Measurements from ENCODE around the gene NRF1. TPM values are rescaled to one million over a fixed set of nuclear protein-coding genes. Genes with fewer than 3 reads are reported as not detected.

NRF1 gene
- total RNA-seq, 1 experiment from 2014 or later: 25.9 TPM

GRCh38 chr7:129734400-129734799, 122.9 kb downstream of the NRF1 start:
- H3K4me1 ChIP-seq (ENCODE audit: control insufficient read depth in 1 of 2, insufficient read depth in 2 of 2, low read length in 2 of 2): no peaks in the 10 kb centered on the region
- no peak for ATAC-seq
- H3K27ac ChIP-seq (ENCODE audit: low read depth, low read length): no peak overlapping the region
- H3K4me2 ChIP-seq (ENCODE audit: low read length): no peak overlapping the region
- H3K36me3 ChIP-seq (ENCODE audit: control insufficient read depth in 1 of 2, insufficient read depth in 2 of 2, low read length in 2 of 2): peaks cover 5 to 12% of the 10 kb centered on the region in 2 experiments; a peak in 3 of 4 replicates
- ChIA-PET CTCF (no interaction called here), RAD21 (ENCODE audit: low non-redundant PET in 1 of 2, low total read pairs in 2 of 2, uncharacterized antibody in 2 of 2, unreplicated experiment in 2 of 2) (no interaction called here), POLR2A (no interaction called here)
- intact Hi-C loops (cut with micrococcal nuclease): no loop called here
- no peak for DNase-seq (ENCODE audit: low read depth, low spot score)
- BruUV-seq (replicated peaks): no TSS peak
- no peak for TF ChIP-seq RAD21 (IDR thresholded peaks at IDR 0.05; ENCODE audit: low read depth)
- TF ChIP-seq SRF (IDR thresholded peaks at IDR 0.05; ENCODE audit: low read depth): no peak
- TF ChIP-seq EGR1 (IDR thresholded peaks at IDR 0.05; ENCODE audit: low read depth): no peak
- TF ChIP-seq CBX3 (IDR thresholded peaks at IDR 0.05; ENCODE audit: low read depth): no peak
- TF ChIP-seq ZNF274 (IDR thresholded peaks at IDR 0.05; ENCODE audit: low read depth, low read length): no peak
- TF ChIP-seq SP1 (IDR thresholded peaks at IDR 0.05; ENCODE audit: low read depth): no peak
- no peak for TF ChIP-seq EZH2phosphoT487 (IDR thresholded peaks at IDR 0.05; ENCODE audit: borderline replicate concordance)
- TF ChIP-seq CTCF (IDR thresholded peaks at IDR 0.05 in 2 of 3, conservative IDR thresholded peaks at IDR 0.05 in 1 of 3; ENCODE audit: borderline replicate concordance in 1 of 3, insufficient read depth in 1 of 3, low read depth in 2 of 3, low read length in 2 of 3): no peak
- no peak for TF ChIP-seq POLR2A (IDR thresholded peaks at IDR 0.05; ENCODE audit: borderline replicate concordance, extremely low read depth, insufficient read depth, insufficient read length)
- no peak for TF ChIP-seq ZFX (IDR thresholded peaks at IDR 0.05)
- no peak for TF ChIP-seq ELF1 (IDR thresholded peaks at IDR 0.05; ENCODE audit: borderline replicate concordance, low read depth)
- no peak overlapping the region for H2AFZ ChIP-seq (ENCODE audit: low read depth, low read length, poor library complexity, severe bottlenecking)
- H3K27me3 ChIP-seq (ENCODE audit: insufficient read depth, low read length): no peaks in the 10 kb centered on the region
- H3K79me2 ChIP-seq (ENCODE audit: insufficient read depth, low read length): no peaks in the 10 kb centered on the region
- no peaks in the 10 kb centered on the region for H3K9me3 ChIP-seq (ENCODE audit: control insufficient read depth in 1 of 2, insufficient read depth in 1 of 2, low read depth in 1 of 2, low read length in 2 of 2)
- no peak overlapping the region for H3K9ac ChIP-seq (ENCODE audit: low read length)
- H3K9me2 ChIP-seq (ENCODE audit: insufficient read depth): no peaks in the 10 kb centered on the region
- no peak overlapping the region for H3K4me3 ChIP-seq (replicated peaks in 1 of 2; ENCODE audit: low read depth in 1 of 2, low read length in 2 of 2)
- H4K20me1 ChIP-seq (ENCODE audit: insufficient read depth): no peaks in the 10 kb centered on the region

GRCh38 chr7:129739427-129739826, 127.9 kb downstream of the NRF1 start:
- Histone ChIP-seq H3K4me3 (replicated peaks in 1 of 2; ENCODE audit: low read depth in 1 of 2, low read length in 2 of 2) (no peak overlapping the region), H3K9ac (ENCODE audit: low read length) (no peak overlapping the region), H3K79me2 (ENCODE audit: insufficient read depth, low read length) (no peaks in the 10 kb centered on the region), H3K27me3 (ENCODE audit: insufficient read depth, low read length) (no peaks in the 10 kb centered on the region), H3K9me2 (ENCODE audit: insufficient read depth) (no peaks in the 10 kb centered on the region), H3K27ac (ENCODE audit: low read depth, low read length) (no peak overlapping the region), H3K4me2 (ENCODE audit: low read length) (no peak overlapping the region), H3K9me3 (ENCODE audit: control insufficient read depth in 1 of 2, insufficient read depth in 1 of 2, low read depth in 1 of 2, low read length in 2 of 2) (no peaks in the 10 kb centered on the region), H3K36me3 (ENCODE audit: control insufficient read depth in 1 of 2, insufficient read depth in 2 of 2, low read length in 2 of 2) (peaks cover 0 to 6% of the 10 kb centered on the region in 2 experiments; a peak in 2 of 4 replicates), H3K4me1 (ENCODE audit: control insufficient read depth in 1 of 2, insufficient read depth in 2 of 2, low read length in 2 of 2) (no peaks in the 10 kb centered on the region), H2AFZ (ENCODE audit: low read depth, low read length, poor library complexity, severe bottlenecking) (no peak overlapping the region), H4K20me1 (ENCODE audit: insufficient read depth) (no peaks in the 10 kb centered on the region)
- ChIA-PET POLR2A (no interaction called here), RAD21 (ENCODE audit: low non-redundant PET in 1 of 2, low total read pairs in 2 of 2, uncharacterized antibody in 2 of 2, unreplicated experiment in 2 of 2) (no interaction called here), CTCF (no interaction called here)
- BruUV-seq (replicated peaks): no TSS peak
- no peak for DNase-seq (ENCODE audit: low read depth, low spot score)
- TF ChIP-seq EZH2phosphoT487 (IDR thresholded peaks at IDR 0.05; ENCODE audit: borderline replicate concordance) (no peak), CTCF (IDR thresholded peaks at IDR 0.05 in 2 of 3, conservative IDR thresholded peaks at IDR 0.05 in 1 of 3; ENCODE audit: borderline replicate concordance in 1 of 3, insufficient read depth in 1 of 3, low read depth in 2 of 3, low read length in 2 of 3) (no peak), SRF (IDR thresholded peaks at IDR 0.05; ENCODE audit: low read depth) (no peak), MAX (IDR thresholded peaks at IDR 0.05) (no peak), CEBPB (IDR thresholded peaks at IDR 0.05; ENCODE audit: low read depth) (no peak), SIN3A (IDR thresholded peaks at IDR 0.05; ENCODE audit: low read depth) (no peak), EGR1 (IDR thresholded peaks at IDR 0.05; ENCODE audit: low read depth) (no peak), YY1 (IDR thresholded peaks at IDR 0.05; ENCODE audit: extremely low read depth, insufficient replicate concordance, low read depth, low read length) (no peak), RAD21 (IDR thresholded peaks at IDR 0.05; ENCODE audit: low read depth) (no peak), TCF7L2 (IDR thresholded peaks at IDR 0.05; ENCODE audit: borderline replicate concordance, extremely low read depth, insufficient read depth, insufficient read length) (no peak), CBX3 (IDR thresholded peaks at IDR 0.05; ENCODE audit: low read depth) (no peak), ELF1 (IDR thresholded peaks at IDR 0.05; ENCODE audit: borderline replicate concordance, low read depth) (no peak)
- ATAC-seq: no peak
- intact Hi-C loops (cut with micrococcal nuclease): no loop called here
